Liver (tissue), 9 donors: ENCODE measurements around the gene CRYGB. TPM values are rescaled to one million over a fixed set of nuclear protein-coding genes. Genes with fewer than 3 reads are reported as not detected.

Experiments
- DNase-seq: peaks from one replicate; pipeline ENCODE4 v3.0.0-alpha.2; 2017; ENCODE audit warnings: low spot score
- H3K27ac ChIP-seq, 2 donors: one replicate each; pipeline ENCODE4 v1.7.0; 2013; ENCODE audit warnings: inconsistent platforms in 2 of 2, low read length in 2 of 2, control low read depth in 1 of 2, low read depth in 1 of 2, mild to moderate bottlenecking in 1 of 2
- H3K27me3 ChIP-seq, 4 donors: one replicate each; pipeline versions ENCODE4 v1.6.1 to v1.7.0; 2013; ENCODE audit warnings: low read length in 3 of 4, inconsistent platforms in 1 of 4, mild to moderate bottlenecking in 1 of 4, moderate library complexity in 1 of 4; ENCODE audit not compliant: control insufficient read depth in 4 of 4, insufficient read depth in 4 of 4
- H3K36me3 ChIP-seq, 4 donors: one replicate each; pipeline versions ENCODE4 v1.6.1 to v1.7.0; 2013; ENCODE audit warnings: low read length in 3 of 4, mild to moderate bottlenecking in 3 of 4, low read depth in 1 of 4, moderate library complexity in 1 of 4; ENCODE audit not compliant: control insufficient read depth in 4 of 4, insufficient read depth in 3 of 4
- H3K4me1 ChIP-seq, 4 donors: one replicate each; pipeline versions ENCODE4 v1.6.1 to v1.7.0; 2013; ENCODE audit warnings: low read length in 3 of 4, mild to moderate bottlenecking in 3 of 4, moderate library complexity in 1 of 4; ENCODE audit not compliant: control insufficient read depth in 4 of 4, insufficient read depth in 4 of 4
- H3K4me3 ChIP-seq, 3 donors: one replicate each; pipeline versions ENCODE4 v1.6.1 to v1.7.0; 2013; ENCODE audit warnings: low read length in 3 of 3, control low read depth in 1 of 3, low read depth in 1 of 3, mild to moderate bottlenecking in 1 of 3
- H3K9ac ChIP-seq, 2 donors: one replicate each; pipeline ENCODE4 v1.7.0; 2013; ENCODE audit warnings: low read length in 2 of 2, mild to moderate bottlenecking in 2 of 2, moderate library complexity in 2 of 2, control low read depth in 1 of 2, low read depth in 1 of 2
- H3K9me3 ChIP-seq, 4 donors: one replicate each; pipeline versions ENCODE4 v1.6.1 to v1.7.0; 2013; ENCODE audit warnings: low read length in 3 of 4; ENCODE audit not compliant: control insufficient read depth in 4 of 4
- EGR1 ChIP-seq, 2 donors: IDR thresholded peaks; 2 replicates each; pipeline ENCODE4 v1.6.1; 2016 to 2018; ENCODE audit warnings: antibody characterized with exemption in 2 of 2, low read depth in 2 of 2
- MAX ChIP-seq: IDR thresholded peaks from 2 replicates; pipeline ENCODE4 v1.6.1; 2016; ENCODE audit warnings: antibody characterized with exemption
- NR2F2 ChIP-seq: IDR thresholded peaks from 2 replicates; pipeline ENCODE4 v1.6.1; 2016; ENCODE audit warnings: antibody characterized with exemption
- RXRA ChIP-seq, 2 donors: IDR thresholded peaks; 2 replicates each; pipeline ENCODE4 v1.6.1; 2017 to 2018; ENCODE audit warnings: antibody characterized with exemption in 2 of 2, mild to moderate bottlenecking in 1 of 2
- polyA plus RNA-seq, 2 donors: library from polyadenylated mRNA; stranded (reverse) in 1 of 2; unstranded in 1 of 2; fragments of 200-250 nt in 1 of 2; fragments of >200 nt in 1 of 2; fragmentation: Nextera tagmentation in 1 of 2; extraction: Ambion mirVana in 1 of 2; gene quantifications; one replicate each; pipeline versions ENCODE4 v1.2.1 to v1.2.3, GENCODE V29; 2013 to 2015
- total RNA-seq, 2 donors: library from RNA; depleted of rRNA; stranded (reverse); fragments of >200 nt; gene quantifications; one replicate each; pipeline ENCODE4 v1.2.3, GENCODE V29; 2014
- TF ChIP-seq, protein P1 (sequence below): fragments of 150-350 bp; IDR thresholded peaks from 2 replicates; pipeline ENCODE4 v1.5.1; 2017; ENCODE audit warnings: improper control_type of control experiment, low read depth, low read length; ENCODE audit not compliant: missing input control
- TF ChIP-seq, protein P2 (sequence below): IDR thresholded peaks from 2 replicates; pipeline ENCODE4 v1.6.1; 2016; ENCODE audit warnings: antibody characterized with exemption
- TF ChIP-seq, protein P3 (sequence below): IDR thresholded peaks from 2 replicates; pipeline ENCODE4 v1.6.1; 2016; ENCODE audit warnings: antibody characterized with exemption, mild to moderate bottlenecking
- donor health status: healthy.
- donor health status: healthy.
- donor health status: healthy.
- donor health status: healthy.
- donor health status: healthy.

The CRYGB gene
- total and polyA plus RNA-seq, 4 donors: not detected

DNA sequence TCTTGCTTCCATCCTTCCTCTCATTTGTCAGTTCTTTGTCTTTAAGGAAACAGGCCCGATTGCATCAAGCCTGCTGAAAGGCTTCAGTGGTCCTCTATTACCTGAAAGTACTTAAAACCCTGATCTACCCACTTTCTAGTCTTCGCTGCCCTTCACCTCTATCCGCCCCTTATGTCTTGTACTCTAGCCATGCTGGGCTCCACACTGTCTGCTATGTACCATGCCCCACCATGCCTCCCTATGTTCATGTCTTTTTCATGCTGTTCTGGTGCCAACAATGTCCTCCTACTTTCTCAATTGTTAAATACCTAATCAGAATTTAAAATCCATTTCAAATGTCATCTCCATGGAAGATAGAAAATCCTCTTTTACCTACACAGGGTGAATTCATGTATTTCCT, 49.9 kb downstream of the CRYGB start (continued):
- TF ChIP-seq, protein P1, sequence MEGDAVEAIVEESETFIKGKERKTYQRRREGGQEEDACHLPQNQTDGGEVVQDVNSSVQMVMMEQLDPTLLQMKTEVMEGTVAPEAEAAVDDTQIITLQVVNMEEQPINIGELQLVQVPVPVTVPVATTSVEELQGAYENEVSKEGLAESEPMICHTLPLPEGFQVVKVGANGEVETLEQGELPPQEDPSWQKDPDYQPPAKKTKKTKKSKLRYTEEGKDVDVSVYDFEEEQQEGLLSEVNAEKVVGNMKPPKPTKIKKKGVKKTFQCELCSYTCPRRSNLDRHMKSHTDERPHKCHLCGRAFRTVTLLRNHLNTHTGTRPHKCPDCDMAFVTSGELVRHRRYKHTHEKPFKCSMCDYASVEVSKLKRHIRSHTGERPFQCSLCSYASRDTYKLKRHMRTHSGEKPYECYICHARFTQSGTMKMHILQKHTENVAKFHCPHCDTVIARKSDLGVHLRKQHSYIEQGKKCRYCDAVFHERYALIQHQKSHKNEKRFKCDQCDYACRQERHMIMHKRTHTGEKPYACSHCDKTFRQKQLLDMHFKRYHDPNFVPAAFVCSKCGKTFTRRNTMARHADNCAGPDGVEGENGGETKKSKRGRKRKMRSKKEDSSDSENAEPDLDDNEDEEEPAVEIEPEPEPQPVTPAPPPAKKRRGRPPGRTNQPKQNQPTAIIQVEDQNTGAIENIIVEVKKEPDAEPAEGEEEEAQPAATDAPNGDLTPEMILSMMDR: no peak
- TF ChIP-seq, protein P2, sequence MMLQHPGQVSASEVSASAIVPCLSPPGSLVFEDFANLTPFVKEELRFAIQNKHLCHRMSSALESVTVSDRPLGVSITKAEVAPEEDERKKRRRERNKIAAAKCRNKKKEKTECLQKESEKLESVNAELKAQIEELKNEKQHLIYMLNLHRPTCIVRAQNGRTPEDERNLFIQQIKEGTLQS: no peak
- TF ChIP-seq RXRA (IDR thresholded peaks at IDR 0.05) (no peak), NR2F2 (no peak), EGR1 (IDR thresholded peaks at IDR 0.05; ENCODE audit: low read depth in 2 of 2) (no peak)
- TF ChIP-seq, protein P3, sequence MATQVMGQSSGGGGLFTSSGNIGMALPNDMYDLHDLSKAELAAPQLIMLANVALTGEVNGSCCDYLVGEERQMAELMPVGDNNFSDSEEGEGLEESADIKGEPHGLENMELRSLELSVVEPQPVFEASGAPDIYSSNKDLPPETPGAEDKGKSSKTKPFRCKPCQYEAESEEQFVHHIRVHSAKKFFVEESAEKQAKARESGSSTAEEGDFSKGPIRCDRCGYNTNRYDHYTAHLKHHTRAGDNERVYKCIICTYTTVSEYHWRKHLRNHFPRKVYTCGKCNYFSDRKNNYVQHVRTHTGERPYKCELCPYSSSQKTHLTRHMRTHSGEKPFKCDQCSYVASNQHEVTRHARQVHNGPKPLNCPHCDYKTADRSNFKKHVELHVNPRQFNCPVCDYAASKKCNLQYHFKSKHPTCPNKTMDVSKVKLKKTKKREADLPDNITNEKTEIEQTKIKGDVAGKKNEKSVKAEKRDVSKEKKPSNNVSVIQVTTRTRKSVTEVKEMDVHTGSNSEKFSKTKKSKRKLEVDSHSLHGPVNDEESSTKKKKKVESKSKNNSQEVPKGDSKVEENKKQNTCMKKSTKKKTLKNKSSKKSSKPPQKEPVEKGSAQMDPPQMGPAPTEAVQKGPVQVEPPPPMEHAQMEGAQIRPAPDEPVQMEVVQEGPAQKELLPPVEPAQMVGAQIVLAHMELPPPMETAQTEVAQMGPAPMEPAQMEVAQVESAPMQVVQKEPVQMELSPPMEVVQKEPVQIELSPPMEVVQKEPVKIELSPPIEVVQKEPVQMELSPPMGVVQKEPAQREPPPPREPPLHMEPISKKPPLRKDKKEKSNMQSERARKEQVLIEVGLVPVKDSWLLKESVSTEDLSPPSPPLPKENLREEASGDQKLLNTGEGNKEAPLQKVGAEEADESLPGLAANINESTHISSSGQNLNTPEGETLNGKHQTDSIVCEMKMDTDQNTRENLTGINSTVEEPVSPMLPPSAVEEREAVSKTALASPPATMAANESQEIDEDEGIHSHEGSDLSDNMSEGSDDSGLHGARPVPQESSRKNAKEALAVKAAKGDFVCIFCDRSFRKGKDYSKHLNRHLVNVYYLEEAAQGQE: no peak

DNA sequence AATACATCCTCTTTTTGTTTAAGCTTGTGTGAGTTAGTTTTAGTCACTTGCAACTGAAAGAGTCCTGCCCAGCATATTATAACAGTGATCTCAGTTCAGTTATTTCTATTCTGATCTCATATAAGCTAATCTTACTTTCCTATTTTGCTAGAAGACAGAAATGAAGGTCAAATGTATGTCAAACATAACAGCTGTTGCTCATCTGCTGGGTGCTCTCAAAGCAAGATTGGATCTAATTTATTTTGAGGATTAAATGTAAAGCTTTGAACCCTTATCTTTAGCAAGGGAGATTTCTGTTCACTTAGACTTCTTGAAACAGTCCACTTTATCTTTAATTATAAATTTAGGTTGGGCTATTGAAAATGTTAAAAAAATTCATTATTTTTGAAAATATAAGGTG, 52.8 kb downstream of the CRYGB start:
- no peak overlapping the region for H3K4me3 ChIP-seq
- no peaks in the 10 kb centered on the region for H3K4me1 ChIP-seq
- DNase-seq: no peak
- no peak overlapping the region for H3K27ac ChIP-seq
- TF ChIP-seq NR2F2 (no peak), MAX (no peak)
- no peaks in the 10 kb centered on the region for H3K36me3 ChIP-seq
- H3K9ac ChIP-seq: no peak overlapping the region
- peaks cover 0 to 3% (median 0%) of the 10 kb centered on the region in 4 donors for H3K9me3 ChIP-seq
- no peaks in the 10 kb centered on the region for H3K27me3 ChIP-seq

Other genes with a start within 250 kb of the CRYGB start
- 10 to 100 TPM in 1 of 2 donors, 1 to 10 TPM in 1; 5.5 to 18.3 TPM for gene PLEKHM3, start 120.6 kb downstream of the CRYGB start, total RNA-seq
- 1 to 10 TPM; 3.0 to 5.5 TPM for gene PLEKHM3, start 120.6 kb downstream of the CRYGB start, polyA plus RNA-seq
- not detected for gene CRYGD, start 21.6 kb downstream of the CRYGB start, total RNA-seq
- gene CRYGD, start 21.6 kb downstream of the CRYGB start, polyA plus RNA-seq: not detected
- gene CRYGC, start 16.3 kb downstream of the CRYGB start, total RNA-seq: not detected
- not detected for gene CRYGC, start 16.3 kb downstream of the CRYGB start, polyA plus RNA-seq
- not detected for gene CRYGA, start 17.4 kb upstream of the CRYGB start, total RNA-seq
- gene CRYGA, start 17.4 kb upstream of the CRYGB start, polyA plus RNA-seq: not detected
- not detected for gene C2orf80, start 43.9 kb upstream of the CRYGB start, total RNA-seq
- not detected for gene C2orf80, start 43.9 kb upstream of the CRYGB start, polyA plus RNA-seq
- gene IDH1, start 108.9 kb upstream of the CRYGB start, total RNA-seq: 100 to 1,000 TPM; 144 to 188 TPM
- gene IDH1, start 108.9 kb upstream of the CRYGB start, polyA plus RNA-seq: 100 to 1,000 TPM; 134 to 140 TPM
- gene PIKFYVE, start 120.1 kb upstream of the CRYGB start, total RNA-seq: 10 to 100 TPM; 14.0 to 23.1 TPM
- gene PIKFYVE, start 120.1 kb upstream of the CRYGB start, polyA plus RNA-seq: 1 to 10 TPM; 3.5 to 4.2 TPM